HL-60 (cell line): ENCODE data around the gene GUCY1B1.

ENCODE experiments used
- DNase-seq, 2 experiments: peaks; one replicate each; pipeline ENCODE4 v3.0.0-alpha.2; 2010 to 2020; ENCODE audit warnings: low read depth in 1 of 2, low spot score in 1 of 2
- H3K27ac ChIP-seq: fragments of 250-450 bp; sonication (Bioruptor Pico); replicated peaks from 2 replicates; pipeline ENCODE4 v1.5.1; 2020; ENCODE audit warnings: mild to moderate bottlenecking, moderate library complexity
- H3K27me3 ChIP-seq: fragments of 250-450 bp; sonication (Bioruptor Pico); 2 replicates; pipeline ENCODE4 v1.5.1; 2021; ENCODE audit warnings: mild to moderate bottlenecking, moderate library complexity; ENCODE audit not compliant: insufficient read depth, poor library complexity, severe bottlenecking
- H3K4me3 ChIP-seq: replicated peaks from 2 replicates; pipeline ENCODE4 v1.5.1; 2011; ENCODE audit warnings: mild to moderate bottlenecking, control low read depth, low read length; ENCODE audit not compliant: insufficient read depth
- CTCF ChIP-seq: IDR thresholded peaks from one replicate; pipeline ENCODE4 v1.5.1; 2011; ENCODE audit warnings: low read length, control low read depth, inconsistent platforms; ENCODE audit not compliant: insufficient read depth
- GABPA ChIP-seq: IDR thresholded peaks from 2 replicates; pipeline ENCODE4 v1.6.1; 2012; ENCODE audit warnings: low read depth
- POLR2AphosphoS5 ChIP-seq: IDR thresholded peaks from 2 replicates; pipeline ENCODE4 v1.6.1; 2012; ENCODE audit warnings: low read depth
- REST ChIP-seq: IDR thresholded peaks from 2 replicates; pipeline ENCODE4 v1.6.1; 2012; ENCODE audit warnings: low read depth; ENCODE audit not compliant: insufficient replicate concordance
- SPI1 ChIP-seq: IDR thresholded peaks from 2 replicates; pipeline ENCODE4 v1.6.1; 2012; ENCODE audit warnings: low read depth, mild to moderate bottlenecking, borderline replicate concordance

GUCY1B1 gene

GRCh38 chr4:155749041-155749440 is 9.8 kb upstream of the GUCY1B1 start:
- no peak for DNase-seq
- Histone ChIP-seq H3K27ac (no peak overlapping the region), H3K4me3 (no peak overlapping the region), H3K27me3 (no peaks in the 10 kb centered on the region)
- no peak for TF ChIP-seq POLR2AphosphoS5
- TF ChIP-seq SPI1 = no peak
- TF ChIP-seq CTCF = no peak
- no peak for TF ChIP-seq GABPA
- TF ChIP-seq REST = no peak

DNA sequence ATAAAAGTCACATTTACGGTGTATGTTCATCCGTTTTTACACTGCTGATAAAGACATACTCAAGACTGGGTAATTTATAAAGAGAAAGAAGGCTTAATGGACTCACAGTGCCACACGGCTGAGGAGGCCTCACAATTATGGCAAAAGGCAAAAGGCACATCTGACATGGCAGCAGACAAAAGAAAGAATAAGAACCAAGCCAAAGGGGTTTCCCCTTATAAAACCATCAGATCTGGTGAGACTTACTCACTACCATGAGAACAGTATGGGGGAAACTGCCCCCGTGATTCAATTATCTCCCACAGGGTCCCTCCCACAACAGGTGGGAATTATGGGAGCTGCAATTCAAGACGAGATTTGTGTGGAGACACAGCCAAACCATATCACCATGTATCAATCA is 7.3 kb upstream of the GUCY1B1 start:
- no peak for DNase-seq
- H3K27me3 ChIP-seq = no peaks in the 10 kb centered on the region
- no peak overlapping the region for H3K27ac ChIP-seq
- H3K4me3 ChIP-seq = no peak overlapping the region
- no peak for TF ChIP-seq REST

DNA sequence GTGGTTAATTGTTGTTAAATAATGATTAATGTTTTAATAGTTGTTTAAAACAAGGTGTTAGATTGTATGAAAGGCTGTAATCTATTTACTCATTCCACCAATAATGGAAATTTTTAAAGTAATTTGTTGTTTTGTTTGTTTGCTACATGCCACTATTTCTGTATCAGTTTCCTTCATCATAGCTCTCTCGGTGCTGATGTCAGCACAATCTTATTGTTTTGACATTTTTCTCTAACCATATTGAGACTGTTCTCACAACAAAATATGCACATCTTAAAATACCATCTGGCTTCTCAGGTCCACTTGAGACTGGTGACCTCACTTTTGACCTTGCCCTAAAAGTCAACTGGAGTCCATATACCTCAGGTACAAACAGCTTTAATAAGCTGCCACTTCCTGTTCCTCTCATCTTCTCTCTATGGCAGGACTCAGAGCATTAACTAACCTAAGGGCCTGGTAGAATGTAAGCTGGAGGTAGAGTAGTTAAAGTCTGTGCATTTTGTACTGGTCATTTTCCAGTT is 1.0 kb upstream of the GUCY1B1 start:
- no peak for DNase-seq
- no peak overlapping the region for H3K4me3 ChIP-seq
- H3K27me3 ChIP-seq = peaks cover 20% of the 10 kb centered on the region
- H3K27ac ChIP-seq = no peak overlapping the region
- TF ChIP-seq REST (no peak), SPI1 (no peak), POLR2AphosphoS5 (no peak), GABPA (no peak), CTCF (no peak)
